GF-D8 (cell line): ENCODE data around the gene ZBTB40.

Source experiments
- DNase-seq: peaks from one replicate; lab custom pipeline; 2025; lab: John Stamatoyannopoulos, UW

Gene ZBTB40

DNA sequence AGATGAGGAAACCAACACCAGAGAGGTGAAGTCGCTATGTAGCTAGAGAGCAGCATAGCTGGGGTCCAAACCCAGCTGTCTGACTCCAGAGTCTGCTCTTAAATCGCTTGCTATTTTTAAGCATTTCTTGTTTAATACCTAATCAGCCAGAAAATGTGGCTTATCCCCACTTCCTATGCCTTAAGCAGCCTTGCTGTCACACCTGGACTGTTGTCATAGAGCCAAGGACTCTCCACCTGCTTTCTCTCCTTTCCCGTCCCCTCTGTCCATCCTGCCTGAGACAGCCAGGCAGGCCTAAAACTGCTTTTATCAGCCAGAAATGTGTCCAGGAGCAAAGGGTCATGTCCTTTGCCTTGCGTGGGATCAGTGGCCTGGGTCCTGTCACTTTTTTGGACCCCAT, 83.3 kb downstream of the ZBTB40 start:
- DNase-seq = no peak

GRCh38 chr1:22535399-22535798, 83.7 kb downstream of the ZBTB40 start:
- no peak for DNase-seq

DNA sequence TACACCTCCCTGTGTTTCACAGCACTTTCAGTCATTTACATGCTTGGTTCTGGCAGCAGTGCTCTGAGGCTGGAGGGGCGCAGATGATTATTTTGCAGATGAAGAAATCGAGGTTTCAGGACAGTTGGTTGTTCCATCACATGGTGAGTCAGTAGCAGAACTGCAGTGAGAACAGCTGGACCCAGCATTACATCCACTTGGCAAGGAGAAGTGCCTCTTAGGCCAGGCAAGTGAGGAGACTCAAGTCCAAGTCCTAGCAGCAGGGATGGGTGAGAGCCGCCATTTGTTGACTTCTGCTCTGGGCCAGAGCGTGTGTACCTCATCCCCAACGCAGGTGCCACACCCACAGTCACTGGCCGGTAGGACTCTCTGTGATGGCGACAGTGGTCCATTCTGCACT, 84.9 kb downstream of the ZBTB40 start:
- no peak for DNase-seq

DNA sequence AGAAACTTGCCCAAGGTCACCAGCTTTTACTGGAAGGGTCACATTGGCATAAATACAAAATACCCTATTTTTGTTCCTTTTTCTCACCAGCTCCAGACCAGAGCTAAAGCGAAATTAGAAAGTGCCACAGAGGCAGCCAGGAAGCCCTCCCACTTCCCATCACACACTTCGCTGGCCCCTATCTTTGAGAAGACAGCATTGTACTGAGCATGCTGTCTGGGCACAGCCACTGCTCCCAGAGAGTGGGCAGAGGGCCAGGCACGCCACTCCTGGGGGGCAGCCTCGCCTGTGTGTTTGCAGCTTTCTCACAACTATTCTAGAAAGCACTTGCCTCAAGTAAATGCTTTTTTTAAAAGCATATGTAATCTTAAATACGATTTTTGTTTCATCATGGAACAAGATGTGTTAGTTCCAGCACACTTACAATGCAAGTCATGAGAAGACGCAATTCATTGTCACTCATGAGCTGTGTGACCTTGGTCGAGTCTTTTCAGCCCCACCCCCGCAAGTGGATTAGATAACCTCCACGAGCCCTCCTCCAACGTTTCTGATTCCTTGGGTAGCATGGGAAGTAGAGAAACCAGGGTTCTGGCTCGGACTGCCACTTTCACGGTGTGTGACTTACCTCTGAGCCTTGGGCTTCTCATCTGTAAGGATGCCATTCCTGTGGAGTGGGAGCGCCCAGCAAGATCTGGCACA, 85.9 kb downstream of the ZBTB40 start:
- no peak for DNase-seq

DNA sequence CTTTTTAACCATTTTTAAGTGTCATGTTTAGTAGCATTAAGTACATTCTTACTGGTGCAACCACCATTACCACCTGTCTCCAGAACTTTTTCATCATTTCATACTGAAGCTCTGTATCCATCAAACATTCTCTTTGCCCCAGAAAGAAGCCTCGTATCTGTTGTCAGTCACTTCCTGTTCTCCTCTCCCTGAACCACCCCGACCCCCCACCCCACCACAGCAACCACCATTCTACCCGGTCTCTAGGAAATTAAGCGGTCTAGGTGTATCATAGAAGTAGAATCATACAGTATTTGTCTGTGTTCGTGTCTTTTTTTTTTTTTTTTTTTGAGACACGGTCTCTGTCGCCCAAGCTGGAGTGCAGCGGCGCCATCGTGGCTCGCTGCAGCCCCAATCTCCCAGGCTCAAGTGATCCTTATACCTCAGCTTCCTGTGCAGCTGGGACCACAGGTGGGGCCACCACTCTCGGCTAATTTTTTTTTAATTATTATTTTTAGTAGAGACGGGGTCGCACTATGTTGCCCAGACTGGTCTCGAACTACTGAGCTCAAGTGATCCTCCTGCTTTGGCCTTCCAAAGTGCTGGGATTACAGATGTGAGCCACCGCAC, 88.0 kb downstream of the ZBTB40 start:
- no peak for DNase-seq

DNA sequence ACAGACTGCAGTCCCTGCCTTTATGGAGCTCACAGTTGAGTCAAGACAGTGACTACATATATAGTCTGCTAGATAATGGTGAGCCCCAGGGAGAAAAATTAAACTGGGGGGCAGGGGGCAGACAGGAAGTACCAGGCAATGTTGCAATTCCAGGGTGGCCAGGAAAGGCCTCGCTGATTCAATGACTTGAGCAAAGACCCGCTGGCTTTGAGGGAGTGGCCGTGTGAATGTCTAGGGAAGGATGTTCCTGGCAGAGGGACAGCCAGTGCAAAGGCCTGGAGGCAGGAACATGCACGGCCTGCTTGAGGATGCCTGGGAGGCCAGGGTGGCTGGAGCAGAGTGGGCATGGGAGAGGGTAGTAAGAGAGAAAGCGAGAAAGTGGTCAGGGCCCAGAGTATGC, 88.7 kb downstream of the ZBTB40 start:
- no peak for DNase-seq

GRCh38 chr1:22542886-22543285, 91.2 kb downstream of the ZBTB40 start:
- DNase-seq = no peak

DNA sequence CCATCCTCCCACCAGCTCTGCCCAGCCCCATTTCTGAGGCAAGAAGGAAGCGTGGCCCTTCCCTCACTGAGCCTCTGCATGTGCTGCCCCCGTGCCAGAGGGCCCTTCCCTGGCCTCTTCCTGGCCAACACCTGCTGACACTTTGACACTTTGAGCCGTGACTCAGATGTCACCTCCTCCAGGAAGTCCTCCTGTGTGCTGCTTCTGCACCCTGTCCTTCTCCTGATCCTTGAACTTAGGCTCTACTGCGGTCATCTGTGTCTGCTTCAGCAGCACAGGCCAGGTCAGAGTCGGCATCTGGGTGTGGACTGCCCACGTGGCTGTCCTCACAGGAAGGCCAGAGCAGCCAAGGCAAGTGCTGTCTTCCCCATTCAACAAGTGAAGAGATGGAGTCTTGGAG, 92.0 kb downstream of the ZBTB40 start:
- DNase-seq = no peak

DNA sequence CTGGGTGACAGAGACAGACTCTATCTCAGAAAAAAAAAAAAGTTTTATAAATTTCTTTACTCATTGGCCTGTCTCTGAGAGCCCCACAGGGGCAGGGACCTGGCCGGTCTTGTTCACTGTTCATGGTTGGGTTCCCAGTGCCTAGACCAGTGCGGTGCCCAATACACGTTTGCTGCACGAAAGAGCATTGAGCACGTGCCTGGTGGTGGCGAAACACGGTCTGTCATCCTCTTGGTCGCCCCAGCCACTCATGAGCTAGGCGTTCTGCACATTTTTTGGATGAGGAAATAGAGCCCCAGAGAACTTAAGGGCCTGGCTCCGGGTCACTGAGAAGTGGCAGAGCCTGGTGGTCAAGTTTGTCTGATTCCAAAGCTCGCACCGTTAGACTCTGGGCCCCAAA, 93.0 kb downstream of the ZBTB40 start:
- DNase-seq = no peak

- DNase-seq = no peak
These were observed 93.5 kb downstream of the ZBTB40 start for GRCh38 chr1:22545141-22545540.

DNA sequence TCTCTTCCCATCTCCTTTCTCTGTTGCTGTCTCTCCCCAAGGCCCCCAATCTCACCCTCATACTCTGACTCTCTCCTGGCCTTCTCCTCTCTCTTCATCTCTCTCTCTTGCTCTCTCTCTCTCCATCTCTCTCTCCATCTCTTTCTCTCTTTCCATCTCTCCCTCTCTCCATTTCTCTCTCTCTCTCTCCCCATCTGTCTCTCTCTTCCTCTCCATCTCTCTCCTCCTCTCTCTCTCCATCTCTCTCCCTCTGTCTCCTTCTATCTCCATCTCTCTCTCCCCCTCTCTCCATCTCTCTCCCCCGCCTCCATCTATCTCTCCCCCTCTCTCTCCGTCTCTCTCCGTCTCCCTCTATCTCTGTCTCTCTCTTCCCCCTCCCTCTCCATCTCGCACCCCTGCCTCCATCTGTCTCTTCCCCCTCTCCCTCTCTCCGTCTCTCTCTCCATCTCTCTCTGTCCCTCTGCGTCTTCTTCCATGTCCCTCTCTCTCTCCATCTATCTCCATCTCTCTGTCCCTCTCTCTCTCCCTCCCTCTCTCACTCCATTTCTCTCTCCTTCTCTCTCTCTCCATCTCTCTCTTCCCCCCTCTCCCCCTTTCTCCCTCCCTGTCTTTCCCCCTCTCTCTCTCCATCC, 95.7 kb downstream of the ZBTB40 start:
- no peak for DNase-seq

DNA sequence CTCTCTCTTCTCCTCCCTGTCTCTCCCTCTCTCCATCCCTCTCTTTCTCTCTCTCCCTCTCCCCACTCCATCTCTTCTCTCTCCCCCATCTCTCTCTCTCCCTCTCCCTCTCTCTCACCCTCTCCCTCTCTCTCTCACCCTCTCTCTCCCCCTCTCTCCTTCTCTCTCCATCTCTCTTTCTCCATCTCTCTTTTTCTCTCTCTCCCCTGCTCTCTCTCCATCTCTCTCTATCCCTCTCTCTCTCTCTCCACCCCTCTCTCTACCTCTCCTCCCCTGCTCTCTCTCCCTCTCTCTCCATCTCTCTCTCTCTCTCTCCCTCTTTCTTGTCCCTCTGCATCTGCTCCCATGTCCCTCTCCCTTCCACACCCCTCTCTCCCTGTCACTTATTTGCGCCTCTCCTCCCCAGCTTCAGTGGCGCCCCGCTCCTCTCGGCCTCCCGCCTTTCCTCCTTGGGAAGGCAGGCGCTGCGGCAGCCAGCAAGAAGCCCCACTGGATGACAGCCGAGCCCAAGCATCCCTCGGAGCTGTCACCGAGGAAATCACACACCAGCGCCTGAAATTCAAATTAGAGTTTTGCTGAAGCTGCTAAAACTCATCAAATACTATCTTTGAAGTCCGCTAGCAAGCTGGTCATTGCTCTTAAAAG, 96.3 kb downstream of the ZBTB40 start:
- no peak for DNase-seq

- DNase-seq = no peak
These were observed 98.4 kb downstream of the ZBTB40 start for GRCh38 chr1:22550021-22550420.

- DNase-seq = no peak
These were observed 99.9 kb downstream of the ZBTB40 start for GRCh38 chr1:22551591-22551990.

- DNase-seq = no peak
These were observed 100.4 kb downstream of the ZBTB40 start for GRCh38 chr1:22552021-22552420.

GRCh38 chr1:22553104-22553880, 101.6 kb downstream of the ZBTB40 start:
- no peak for DNase-seq

DNA sequence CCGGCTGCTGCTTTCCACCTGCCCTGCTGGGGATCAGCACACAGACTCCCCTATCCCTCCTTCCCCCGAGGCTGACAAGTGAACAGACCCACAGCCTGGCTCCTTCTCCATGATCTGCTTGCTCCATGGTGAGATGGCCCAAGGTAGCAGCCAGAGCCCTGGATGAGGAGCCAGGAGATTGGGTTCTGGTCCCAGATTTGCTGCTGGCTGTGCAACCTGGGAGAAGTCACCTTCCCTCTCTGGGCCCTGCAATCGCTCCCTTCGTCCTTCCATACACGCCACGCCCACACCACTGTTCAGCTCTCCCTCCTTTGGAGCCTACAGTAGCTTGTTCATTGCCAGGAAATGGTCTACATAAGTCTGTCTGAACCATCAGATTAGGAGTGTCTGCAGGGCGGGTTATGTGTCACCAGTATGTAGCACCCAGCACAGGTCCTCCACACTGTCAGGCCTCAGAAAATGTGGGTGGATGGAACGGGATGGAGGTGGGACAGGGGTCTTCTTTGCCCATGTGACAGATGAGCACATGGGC, 102.4 kb downstream of the ZBTB40 start:
- DNase-seq = no peak

GRCh38 chr1:22555371-22555656, 103.7 kb downstream of the ZBTB40 start:
- no peak for DNase-seq

DNA sequence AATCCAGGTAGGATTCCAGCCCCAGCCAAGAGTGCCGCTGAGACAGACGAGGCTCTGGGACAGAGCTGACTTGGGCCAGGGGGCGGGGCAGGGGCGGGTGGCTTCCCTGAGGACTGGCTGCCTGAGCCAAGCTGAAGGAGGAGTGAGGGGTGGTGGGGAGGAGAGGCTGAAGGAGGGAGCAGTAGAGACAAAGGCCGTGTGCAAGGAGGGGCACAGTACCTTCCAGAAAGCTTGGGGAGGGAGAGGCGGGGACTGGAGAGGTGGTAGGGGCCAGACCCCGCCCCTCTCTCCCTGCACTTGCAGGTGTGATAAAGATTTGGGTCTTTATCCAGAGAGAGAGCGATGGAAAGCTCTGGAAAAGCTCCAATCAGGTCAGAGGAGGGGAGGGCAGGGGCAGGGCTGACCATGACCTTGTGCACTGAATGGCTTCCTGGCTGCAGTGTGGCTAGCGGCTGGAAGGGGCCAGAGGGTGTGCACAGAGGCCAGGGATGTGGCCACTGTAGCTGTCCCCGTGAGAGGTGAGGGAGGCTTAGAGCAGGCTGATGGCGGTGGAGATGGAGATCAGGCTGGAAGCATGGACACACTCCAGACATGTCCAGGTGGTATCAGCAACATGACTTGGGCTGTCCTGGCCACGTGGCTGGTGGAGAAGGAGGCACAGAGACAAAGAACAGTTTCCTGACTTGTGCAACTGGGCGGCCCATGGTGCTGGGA, 104.9 kb downstream of the ZBTB40 start:
- DNase-seq = no peak

- no peak for DNase-seq
These were observed 105.8 kb downstream of the ZBTB40 start for GRCh38 chr1:22557341-22557950.
